GM18951 (cell line): Measurements from ENCODE around the gene AAK1.

Experiments
- POLR2A ChIP-seq: IDR thresholded peaks from 4 replicates; pipeline ENCODE4 v1.6.1; 2011; ENCODE audit warnings: mild to moderate bottlenecking; ENCODE audit not compliant: insufficient read length, insufficient read depth; ENCODE audit errors: extremely low read depth
- in situ Hi-C: fragments of 300-500 bp; cut with MboI; formaldehyde crosslinking; loops from one replicate; pipeline ENCODE4 v1.12.0; 2022; ENCODE audit warnings: low sequenced_read_pairs, mixed read lengths, inconsistent platforms; ENCODE audit not compliant: unreplicated experiment

The AAK1 gene

DNA sequence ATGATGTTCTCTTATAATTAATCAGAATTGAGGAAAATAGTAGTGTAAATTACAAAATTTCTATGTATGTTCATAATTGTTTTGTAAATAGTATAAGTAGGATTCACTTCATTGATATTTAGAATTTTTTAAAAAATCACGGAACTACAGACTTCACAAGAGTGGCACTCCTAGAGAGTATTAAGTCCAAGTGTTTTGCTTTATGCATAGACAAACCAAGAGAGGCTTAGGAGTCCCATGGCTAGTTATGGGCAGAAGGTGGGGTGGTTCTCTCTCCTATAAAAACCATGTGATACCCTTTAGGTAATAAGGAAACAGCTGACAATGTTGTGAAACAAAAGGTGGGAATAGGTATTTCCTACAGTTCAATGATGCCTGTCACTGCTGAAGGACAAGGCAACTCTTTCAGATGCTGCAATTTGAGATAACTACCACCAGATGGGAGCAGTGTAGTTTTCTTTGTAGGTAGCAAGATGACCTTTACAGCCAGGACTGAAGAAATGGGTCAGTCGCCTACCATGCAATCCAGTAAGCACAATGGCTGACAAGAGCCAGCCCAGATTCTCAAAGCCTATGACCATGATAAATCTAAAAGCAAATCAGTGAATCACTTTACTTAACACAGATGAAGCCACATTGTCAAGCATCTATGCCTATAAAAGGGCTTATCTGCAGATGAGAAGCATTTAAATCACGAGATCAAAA lies 83.9 kb downstream of the AAK1 start:
- no peak for TF ChIP-seq POLR2A

DNA sequence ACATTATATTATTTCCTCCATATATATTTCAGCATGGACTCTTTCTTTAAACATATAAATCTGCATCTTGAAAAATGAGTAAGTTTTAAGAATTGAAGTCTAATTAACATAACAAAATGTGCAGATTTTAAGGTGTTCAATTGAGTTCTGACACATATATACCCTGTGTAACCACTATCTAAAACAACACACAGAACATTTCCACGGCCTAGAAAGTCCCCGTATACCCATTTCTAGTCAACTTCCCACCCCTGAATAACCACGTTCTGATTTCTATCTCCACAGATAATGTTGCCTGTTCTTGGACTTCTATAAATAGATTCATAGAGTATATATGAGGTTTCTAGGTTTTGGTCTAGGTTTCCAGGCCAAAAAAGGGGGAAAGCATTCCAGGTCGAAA lies 87.5 kb downstream of the AAK1 start:
- TF ChIP-seq POLR2A: no peak
- in situ Hi-C loops: loop anchor here (25.0 kb wide), 1 partner anchor 256 kb away; no protein-coding TSS in a partner anchor

More for the DNA sequence above, 83.9 kb downstream of the AAK1 start:
- in situ Hi-C loops: loop anchor here (25.0 kb wide), 1 partner anchor 253 kb away; no protein-coding TSS in a partner anchor

DNA sequence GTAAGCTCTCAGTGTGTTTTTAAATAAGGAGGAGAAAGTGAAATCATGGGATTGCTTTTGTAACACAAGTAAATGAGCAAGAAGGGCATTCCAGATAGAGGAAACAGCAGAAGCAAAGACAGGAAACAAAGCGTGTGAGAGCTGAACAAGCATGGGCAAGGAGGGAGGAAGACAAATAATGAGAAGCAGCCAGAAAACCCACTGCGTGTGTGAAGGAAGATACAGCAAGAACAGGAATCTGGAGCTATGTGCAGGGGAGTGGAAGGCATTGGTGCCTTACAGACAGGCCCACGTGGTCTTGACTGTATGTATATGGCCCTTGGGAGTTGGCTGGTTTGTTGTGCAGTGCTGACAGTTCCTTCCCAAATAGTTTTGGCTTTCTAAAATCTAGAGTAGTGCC lies 88.6 kb downstream of the AAK1 start:
- in situ Hi-C loops: loop anchor here (25.0 kb wide), 1 partner anchor 257 kb away; no protein-coding TSS in a partner anchor
- no peak for TF ChIP-seq POLR2A

DNA sequence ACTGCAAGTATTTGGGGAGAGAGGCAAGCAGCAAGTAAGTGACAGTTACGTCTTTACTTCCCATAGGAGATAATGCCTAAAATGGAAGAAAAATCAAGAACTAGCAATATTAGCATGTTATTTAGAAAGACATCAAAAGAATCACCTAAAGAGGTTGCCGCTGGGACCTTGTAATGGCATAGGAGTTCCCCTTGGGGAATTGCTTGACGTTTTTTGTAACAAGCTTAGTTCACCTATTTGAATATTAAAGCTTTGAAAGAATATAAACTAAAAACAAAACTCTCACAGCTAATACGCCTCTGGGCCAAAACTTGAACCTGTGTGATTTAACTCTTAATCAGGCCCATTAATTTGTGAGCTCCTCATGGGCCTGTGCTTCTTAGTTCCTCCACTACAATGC lies 89.0 kb downstream of the AAK1 start:
- in situ Hi-C loops: loop anchor here (25.0 kb wide), 1 partner anchor 258 kb away; no protein-coding TSS in a partner anchor

DNA sequence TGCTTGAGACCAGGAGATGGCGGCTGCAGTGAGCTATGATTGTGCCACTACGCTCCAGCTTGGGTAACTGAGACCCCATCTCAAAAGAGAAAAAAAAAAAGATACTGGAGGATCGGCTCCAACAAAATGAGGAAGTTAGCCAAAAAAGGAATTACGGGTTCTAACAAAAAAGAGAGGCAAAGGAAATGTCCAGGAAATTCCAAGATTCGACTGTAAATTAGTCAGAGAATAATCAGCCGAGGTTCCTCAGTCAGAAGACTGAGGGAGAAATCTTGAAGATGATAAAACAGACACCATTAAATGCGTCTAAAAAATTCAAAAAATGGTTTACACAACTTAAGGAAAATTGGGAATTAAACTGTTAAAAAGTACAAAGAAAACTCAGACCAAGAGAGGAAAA lies 89.5 kb downstream of the AAK1 start:
- in situ Hi-C loops: loop anchor here (25.0 kb wide), 1 partner anchor 258 kb away; no protein-coding TSS in a partner anchor
- TF ChIP-seq POLR2A: no peak

More for the DNA sequence above, 89.0 kb downstream of the AAK1 start:
- no peak for TF ChIP-seq POLR2A

DNA sequence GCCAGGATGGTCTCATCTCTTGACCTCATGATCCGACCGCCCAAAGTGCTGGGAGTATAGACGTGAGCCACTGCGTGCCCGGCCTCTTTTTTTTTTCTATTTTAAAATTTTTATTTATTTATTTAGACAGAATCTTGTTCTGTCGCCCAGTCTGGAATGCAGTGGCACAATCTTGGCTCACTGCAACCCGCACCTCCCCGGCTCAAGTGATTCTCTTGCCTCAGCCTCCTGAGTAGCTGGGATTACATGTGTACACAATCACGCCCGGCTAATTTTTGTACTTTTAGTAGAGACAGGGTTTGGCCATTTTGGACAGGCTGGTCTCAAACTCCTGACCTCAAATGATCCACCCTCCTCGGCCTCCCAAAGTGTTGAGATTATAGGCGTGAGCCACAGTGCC lies 93.0 kb downstream of the AAK1 start:
- in situ Hi-C loops: loop anchor here (25.0 kb wide), 1 partner anchor 262 kb away; no protein-coding TSS in a partner anchor

DNA sequence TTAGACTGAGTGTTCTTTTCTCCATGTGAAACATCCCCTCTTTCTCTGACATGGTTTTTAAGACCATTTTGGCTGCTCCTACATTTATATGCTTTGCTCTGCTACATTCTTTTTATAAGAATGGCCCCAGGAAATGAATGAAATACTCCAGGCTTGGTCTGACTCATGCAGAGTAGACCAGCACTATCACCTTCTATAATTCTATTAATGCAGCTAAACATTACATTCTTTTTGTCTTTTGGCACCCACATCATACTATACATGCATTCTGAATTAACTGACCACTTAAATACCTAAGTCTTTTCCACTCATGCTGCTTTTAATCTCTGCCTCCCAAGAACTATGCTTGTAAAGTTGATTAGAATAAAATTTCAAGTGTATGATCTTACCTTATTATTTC lies 94.1 kb downstream of the AAK1 start:
- TF ChIP-seq POLR2A: no peak
- in situ Hi-C loops: no loop called here

DNA sequence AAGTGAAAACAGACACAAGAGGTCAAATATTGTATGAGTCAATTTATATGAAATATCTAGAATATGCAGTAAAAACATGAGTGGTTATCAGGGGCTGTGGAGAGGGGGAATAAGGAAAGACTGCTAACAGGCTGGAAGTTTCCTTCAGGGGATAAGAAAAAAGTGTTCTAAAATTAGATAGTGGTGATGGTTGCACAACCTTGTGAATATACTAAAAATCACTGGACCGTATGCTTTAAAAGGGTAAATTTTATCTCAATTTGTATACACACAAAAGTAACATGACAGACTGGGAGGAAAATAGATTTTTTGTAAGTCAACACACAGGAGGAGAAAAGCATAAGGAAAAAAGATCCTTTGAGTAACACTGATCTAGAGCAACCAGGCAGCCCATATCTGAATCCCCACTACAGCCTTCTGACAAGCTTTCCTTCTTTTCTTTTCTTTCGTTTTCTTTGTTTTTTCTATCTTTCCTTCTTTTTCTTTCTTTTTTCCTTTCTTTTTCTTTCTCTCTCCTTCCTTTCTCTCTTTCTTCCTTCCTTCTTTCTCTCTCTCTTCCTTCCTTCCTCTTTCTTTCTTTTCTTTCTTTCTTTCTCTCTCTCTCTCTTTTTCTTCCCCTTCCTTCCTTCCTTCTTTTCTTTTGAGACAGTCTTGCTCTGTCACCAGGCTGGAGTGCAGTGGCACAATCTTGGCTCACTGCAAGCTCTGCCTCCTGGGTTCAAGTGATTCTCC lies 95.4 kb downstream of the AAK1 start:
- in situ Hi-C loops: no loop called here
- no peak for TF ChIP-seq POLR2A

DNA sequence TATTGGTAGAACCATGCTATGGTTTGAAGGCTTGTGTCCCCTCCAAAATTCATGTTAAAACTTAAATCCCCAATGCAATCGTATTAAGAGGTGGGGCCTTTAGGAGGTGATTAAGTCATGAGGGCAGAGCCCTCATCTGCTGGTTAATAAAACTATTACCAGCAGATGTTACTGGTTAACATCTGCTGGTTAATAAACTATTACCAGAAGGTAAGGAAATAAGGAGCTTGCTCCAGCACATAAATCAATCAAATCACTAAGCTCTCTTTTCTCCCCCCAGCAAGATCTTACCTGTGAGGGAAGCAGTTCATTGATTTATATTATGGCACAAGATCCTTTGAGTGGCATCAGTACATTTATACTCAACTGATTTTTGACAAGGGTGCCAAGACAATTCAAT lies 96.9 kb downstream of the AAK1 start:
- TF ChIP-seq POLR2A: no peak
- in situ Hi-C loops: no loop called here

DNA sequence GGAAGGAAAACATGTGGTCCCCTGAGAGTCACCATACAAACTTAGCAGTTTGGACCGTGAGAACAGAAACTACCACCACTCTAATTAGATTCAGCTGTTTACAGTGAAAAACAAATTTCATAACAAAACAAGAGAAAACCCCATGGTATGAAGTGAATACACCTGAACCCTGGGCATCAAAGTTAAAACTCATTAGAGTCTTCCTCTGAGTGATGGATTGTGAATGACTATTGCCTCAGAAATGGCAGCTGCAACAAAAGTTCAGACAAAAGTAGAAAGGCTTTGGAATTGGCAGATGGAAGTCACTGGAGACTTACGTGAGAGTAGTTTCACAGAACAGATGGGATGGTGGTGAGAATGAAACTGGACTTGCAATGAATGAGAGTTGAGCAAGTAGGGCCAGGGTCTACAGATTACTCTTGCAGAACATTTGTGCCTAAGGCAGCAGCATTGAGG lies 98.0 kb downstream of the AAK1 start:
- TF ChIP-seq POLR2A: no peak
- in situ Hi-C loops: no loop called here

DNA sequence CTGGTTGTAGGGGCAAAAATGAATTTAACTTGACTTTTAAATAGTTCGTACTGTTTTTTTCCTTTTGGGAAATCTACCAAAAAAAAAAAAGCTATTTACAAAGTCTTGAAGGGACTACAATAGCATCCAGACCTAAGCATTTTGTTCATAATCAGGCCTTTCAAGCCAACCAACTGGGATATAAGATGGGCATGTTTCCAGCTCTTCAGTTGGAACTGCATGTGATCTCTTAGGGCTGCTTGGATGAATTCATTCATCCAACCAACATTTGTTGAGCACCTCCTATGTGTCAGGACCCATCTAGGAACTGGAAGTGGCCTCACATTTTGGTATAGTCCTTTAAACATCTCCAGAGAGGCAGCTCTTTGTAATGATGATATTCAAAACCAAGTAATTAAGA lies 98.6 kb downstream of the AAK1 start:
- in situ Hi-C loops: no loop called here
- no peak for TF ChIP-seq POLR2A

DNA sequence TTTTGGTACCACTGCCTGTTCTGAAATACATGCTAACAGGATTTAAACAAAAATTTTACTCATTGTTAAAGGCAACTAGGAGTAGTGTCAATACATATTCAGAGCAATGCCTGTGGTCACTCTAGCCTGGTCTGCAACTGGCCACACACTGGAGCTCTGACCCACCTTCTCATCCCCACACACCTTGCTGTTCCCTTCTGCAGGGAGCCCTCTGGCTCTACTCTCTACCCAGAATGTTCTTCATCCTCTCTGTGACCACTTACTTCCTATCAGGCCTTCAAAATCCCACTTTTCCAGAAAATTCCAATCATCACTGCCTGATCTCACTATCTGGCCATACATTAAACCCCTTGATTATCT lies 104.0 kb downstream of the AAK1 start:
- in situ Hi-C loops: no loop called here
- TF ChIP-seq POLR2A: no peak

DNA sequence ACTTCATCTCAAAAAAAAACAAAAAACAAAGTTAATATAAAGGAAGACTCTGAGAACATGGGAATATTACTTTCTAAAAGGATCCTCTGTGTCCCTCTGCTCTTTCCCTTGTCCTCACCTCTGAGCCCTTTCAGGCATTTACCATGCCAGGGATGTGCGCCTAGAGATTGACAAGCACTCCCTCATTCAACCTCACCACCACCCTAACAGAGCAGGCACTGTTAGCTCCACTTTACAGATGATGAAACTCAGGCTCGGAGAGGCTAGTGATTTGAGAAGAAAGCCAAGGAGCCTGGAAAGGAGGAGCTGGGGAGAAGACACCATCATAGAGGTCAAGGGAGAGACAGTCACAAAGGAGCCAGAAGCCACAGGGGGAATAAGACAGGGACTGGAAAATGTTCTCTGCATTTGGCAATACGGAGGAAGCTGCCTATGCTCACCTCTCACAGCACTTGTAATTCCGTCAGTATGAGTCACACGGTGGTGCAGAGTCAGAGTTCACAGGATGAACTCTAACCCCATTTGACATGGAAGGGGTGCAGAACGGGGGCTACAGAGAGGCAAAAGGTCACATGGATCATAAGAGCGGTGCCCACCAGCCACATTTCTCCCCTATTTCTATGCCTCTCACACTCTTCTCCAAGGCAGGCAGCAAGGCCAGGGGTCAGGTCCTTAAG lies 104.5 kb downstream of the AAK1 start:
- in situ Hi-C loops: no loop called here
- no peak for TF ChIP-seq POLR2A

DNA sequence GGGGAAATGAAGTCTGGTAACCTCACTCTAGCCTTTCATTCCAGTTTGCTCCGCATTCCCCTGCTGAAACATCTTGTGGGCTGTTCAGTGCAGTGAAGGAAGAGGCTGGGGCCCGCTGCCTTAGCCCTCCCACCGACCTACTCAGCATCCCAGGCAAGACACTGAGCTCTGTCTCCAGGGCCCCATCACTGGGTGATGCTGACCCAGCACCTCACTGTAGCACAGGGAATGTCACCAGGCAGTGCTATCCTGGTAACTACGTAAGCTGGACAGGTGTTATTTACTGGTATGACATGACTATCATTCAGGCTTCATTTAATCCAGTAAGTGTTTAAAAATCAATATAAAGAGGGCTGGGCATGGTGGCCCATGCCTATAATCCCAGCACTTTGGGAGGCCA lies 105.3 kb downstream of the AAK1 start:
- in situ Hi-C loops: no loop called here
- no peak for TF ChIP-seq POLR2A

DNA sequence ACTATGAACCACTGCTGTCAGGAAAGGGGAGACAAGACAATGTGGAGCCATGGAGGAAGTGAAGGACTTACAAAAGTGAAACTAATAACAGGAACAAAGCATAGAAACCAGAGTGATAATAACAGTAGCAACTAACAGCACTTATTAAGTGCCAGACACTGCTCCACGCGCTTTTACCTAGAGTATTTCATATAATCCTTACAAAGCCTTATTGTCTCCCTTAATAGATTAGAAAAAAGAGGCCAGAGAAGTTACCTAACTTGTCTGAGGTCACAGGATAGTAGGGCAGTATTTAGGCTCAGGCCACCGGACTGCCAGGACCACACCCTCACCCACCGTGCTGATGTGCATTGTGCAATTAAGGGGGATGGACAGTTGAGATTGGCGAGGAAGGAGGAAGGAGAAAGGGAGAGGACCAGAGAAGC lies 107.7 kb downstream of the AAK1 start:
- in situ Hi-C loops: no loop called here
- TF ChIP-seq POLR2A: no peak
